ENCODE data around the gene AKAP6. TPM values are rescaled to one million over a fixed set of nuclear protein-coding genes. Genes with fewer than 3 reads are reported as not detected.

The AKAP6 gene
- total and polyA plus RNA-seq, 8 donors = 3.7 to 7.2 (median 6.0) TPM

DNA sequence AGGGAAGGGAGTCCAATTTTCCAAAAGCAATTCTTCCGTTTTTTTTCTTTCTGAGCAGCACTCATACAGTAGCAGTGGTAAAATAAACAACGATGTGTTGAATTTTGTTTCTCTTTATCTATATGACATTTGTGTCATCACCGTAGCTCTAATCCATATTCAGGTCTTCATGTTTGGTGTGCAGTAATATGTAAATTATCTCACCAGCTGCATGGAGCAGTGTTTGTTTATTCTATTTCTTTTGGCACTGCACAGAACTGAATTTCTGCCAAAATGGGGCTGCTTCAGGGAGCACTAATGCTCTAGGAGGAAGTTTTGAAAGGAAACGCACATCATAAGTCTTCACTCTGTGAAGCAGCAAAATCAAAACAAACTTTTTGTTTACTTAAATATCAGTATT is 479.5 kb downstream of the AKAP6 start:
- peak in 2 of 4 donors; percentile 87 to 88 for DNase-seq
- Histone ChIP-seq H3K9me3 (peaks cover 0 to 23% of the 10 kb centered on the region in 2 donors), H3K27me3 (no peaks in the 10 kb centered on the region), H3K4me3 (no peak overlapping the region), H3K36me3 (no peaks in the 10 kb centered on the region), H3K27ac (no peak overlapping the region), H3K4me1 (peaks cover 0 to 6% of the 10 kb centered on the region in 2 donors)
- intact Hi-C loops (cut with DNase I) = no loop called here
- peak; percentile 10 for ATAC-seq
- TF ChIP-seq, protein P1, sequence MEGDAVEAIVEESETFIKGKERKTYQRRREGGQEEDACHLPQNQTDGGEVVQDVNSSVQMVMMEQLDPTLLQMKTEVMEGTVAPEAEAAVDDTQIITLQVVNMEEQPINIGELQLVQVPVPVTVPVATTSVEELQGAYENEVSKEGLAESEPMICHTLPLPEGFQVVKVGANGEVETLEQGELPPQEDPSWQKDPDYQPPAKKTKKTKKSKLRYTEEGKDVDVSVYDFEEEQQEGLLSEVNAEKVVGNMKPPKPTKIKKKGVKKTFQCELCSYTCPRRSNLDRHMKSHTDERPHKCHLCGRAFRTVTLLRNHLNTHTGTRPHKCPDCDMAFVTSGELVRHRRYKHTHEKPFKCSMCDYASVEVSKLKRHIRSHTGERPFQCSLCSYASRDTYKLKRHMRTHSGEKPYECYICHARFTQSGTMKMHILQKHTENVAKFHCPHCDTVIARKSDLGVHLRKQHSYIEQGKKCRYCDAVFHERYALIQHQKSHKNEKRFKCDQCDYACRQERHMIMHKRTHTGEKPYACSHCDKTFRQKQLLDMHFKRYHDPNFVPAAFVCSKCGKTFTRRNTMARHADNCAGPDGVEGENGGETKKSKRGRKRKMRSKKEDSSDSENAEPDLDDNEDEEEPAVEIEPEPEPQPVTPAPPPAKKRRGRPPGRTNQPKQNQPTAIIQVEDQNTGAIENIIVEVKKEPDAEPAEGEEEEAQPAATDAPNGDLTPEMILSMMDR (IDR thresholded peaks at IDR 0.05) = no peak

DNA sequence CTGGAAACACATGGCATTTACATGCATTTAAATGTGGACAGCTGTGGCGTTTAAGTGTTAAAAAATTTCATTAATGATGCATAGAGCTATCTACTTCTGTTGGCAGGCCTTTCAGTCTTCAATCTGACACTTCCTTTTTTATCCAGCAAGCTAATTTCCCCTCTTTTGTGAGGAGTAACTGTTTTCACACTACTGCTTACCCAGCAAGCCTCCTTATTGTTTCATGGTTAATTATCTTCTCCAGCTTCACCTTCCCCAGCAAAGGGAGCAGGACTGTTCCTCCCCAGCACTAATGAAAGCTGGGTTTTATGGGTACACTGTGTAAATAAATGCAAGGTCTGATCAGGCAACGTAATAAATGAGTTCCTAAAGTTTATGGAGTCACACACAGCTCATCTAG is 480.2 kb downstream of the AKAP6 start:
- no peaks in the 10 kb centered on the region for H3K36me3 ChIP-seq
- peaks cover 0 to 6% of the 10 kb centered on the region in 2 donors for H3K4me1 ChIP-seq
- TF ChIP-seq, protein P1 (IDR thresholded peaks at IDR 0.05) = no peak
- intact Hi-C loops (cut with DNase I) = no loop called here
- H3K9me3 ChIP-seq = peaks cover 0 to 17% of the 10 kb centered on the region in 2 donors
- no peak overlapping the region for H3K27ac ChIP-seq
- DNase-seq = peak in 1 of 4 donors; percentile 16
- H3K27me3 ChIP-seq = no peaks in the 10 kb centered on the region
- no peak overlapping the region for H3K4me3 ChIP-seq
- no peak for ATAC-seq

DNA sequence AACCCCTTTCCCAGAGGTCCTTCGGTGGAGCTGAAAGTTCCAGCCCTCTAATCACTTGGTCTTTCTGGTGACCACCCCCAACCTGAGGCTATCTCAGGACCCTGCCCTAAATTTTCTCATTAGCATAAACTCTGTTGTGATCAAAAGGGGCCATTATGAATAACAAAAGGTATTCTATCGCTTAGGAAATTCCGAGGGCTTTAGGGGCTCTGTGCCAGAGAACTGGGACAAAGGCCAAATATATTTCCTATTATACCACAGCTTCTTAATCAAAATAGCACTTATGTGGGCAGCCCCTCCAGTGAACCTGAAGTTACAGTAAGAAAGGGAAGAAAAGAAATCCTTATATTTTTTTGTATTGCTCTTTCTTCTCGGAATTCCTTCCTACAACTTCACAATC is 484.3 kb downstream of the AKAP6 start:
- TF ChIP-seq, protein P1 (IDR thresholded peaks at IDR 0.05) = no peak
- DNase-seq (no peak), ATAC-seq (no peak)
- intact Hi-C loops (cut with DNase I) = no loop called here
- Histone ChIP-seq H3K4me3 (no peak overlapping the region), H3K9me3 (no peaks in the 10 kb centered on the region), H3K27me3 (no peaks in the 10 kb centered on the region), H3K36me3 (no peaks in the 10 kb centered on the region), H3K27ac (no peak overlapping the region), H3K4me1 (peaks cover 0 to 6% of the 10 kb centered on the region in 2 donors)

DNA sequence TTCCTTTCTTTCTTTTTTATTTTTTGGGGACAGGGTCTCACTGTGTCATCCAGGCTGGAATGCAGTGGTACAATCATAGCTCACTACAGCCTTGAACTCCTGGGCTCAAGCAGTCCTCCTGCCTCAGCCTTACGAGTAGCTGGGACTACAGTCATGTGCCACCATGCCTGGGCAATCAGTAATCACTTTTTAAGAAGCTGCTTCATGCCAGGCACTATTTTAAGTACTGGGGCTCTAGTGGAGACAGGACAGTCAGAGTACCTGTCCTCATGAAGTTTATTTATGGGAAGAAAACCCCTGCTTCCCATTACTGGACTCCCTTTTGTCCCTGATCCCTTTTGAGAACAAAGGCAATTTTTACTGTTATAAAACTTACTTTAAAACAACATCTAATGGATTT is 485.6 kb downstream of the AKAP6 start:
- Histone ChIP-seq H3K4me1 (no peaks in the 10 kb centered on the region), H3K27me3 (no peaks in the 10 kb centered on the region), H3K9me3 (no peaks in the 10 kb centered on the region), H3K4me3 (no peak overlapping the region), H3K27ac (no peak overlapping the region), H3K36me3 (no peaks in the 10 kb centered on the region)
- ATAC-seq (no peak), DNase-seq (no peak)
- intact Hi-C loops (cut with DNase I) = no loop called here
- TF ChIP-seq, protein P1 (IDR thresholded peaks at IDR 0.05) = no peak

DNA sequence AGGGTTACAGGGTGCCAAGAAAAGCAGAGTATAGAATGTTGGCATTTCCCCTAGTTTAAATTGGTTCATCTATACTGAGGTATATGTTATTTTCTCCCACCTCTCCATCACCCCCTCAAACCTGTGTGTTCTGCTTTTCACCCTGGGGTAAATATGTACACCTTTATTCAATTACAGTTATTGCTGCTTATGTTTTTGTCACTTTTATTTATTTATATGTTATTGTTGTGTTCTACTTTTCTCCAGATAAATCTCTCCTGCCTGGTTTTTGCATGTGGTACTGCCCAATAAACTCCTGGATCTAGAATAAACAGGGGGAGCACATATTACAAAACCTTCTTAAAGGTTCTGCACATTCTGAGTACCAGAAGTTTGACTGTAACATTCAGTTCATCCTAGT is 487.5 kb downstream of the AKAP6 start:
- H3K9me3 ChIP-seq = no peaks in the 10 kb centered on the region
- no peaks in the 10 kb centered on the region for H3K27me3 ChIP-seq
- H3K27ac ChIP-seq = no peak overlapping the region
- TF ChIP-seq, protein P1 (IDR thresholded peaks at IDR 0.05) = no peak
- ATAC-seq (no peak), DNase-seq (no peak)
- no peak overlapping the region for H3K4me3 ChIP-seq
- intact Hi-C loops (cut with DNase I) = no loop called here
- no peaks in the 10 kb centered on the region for H3K36me3 ChIP-seq
- H3K4me1 ChIP-seq = no peaks in the 10 kb centered on the region
